Adipocyte (in vitro differentiated cells): ENCODE measurements around the gene ATF6.
"Not testable (repeated sequence)": the region's sequence is repeated elsewhere in the genome, so short reads cannot be mapped to it uniquely, and the experiment has no call there.

Source experiments
- DNase-seq: peaks from one replicate; pipeline ENCODE4 v3.0.0-alpha.2; 2015; ENCODE audit warnings: low read depth
- H3K27me3 ChIP-seq: replicated peaks from 2 replicates; pipeline ENCODE4 v1.7.0; 2013; ENCODE audit warnings: mild to moderate bottlenecking, low read length, moderate library complexity; ENCODE audit not compliant: control insufficient read depth, insufficient read depth
- H3K36me3 ChIP-seq: 2 replicates; pipeline ENCODE4 v1.7.0; 2013; ENCODE audit warnings: low read length, mild to moderate bottlenecking, moderate library complexity; ENCODE audit not compliant: control insufficient read depth, insufficient read depth, severe bottlenecking
- H3K4me1 ChIP-seq: 2 replicates; pipeline ENCODE4 v1.7.0; 2013; ENCODE audit warnings: mild to moderate bottlenecking, low read length, moderate library complexity; ENCODE audit not compliant: control insufficient read depth, insufficient read depth
- H3K4me3 ChIP-seq: 2 replicates; pipeline ENCODE4 v1.7.0; 2013; ENCODE audit warnings: mild to moderate bottlenecking, low read length, moderate library complexity
- H3K9ac ChIP-seq: 2 replicates; pipeline ENCODE4 v1.7.0; 2013; ENCODE audit warnings: mild to moderate bottlenecking, low read length, moderate library complexity
- H3K9me3 ChIP-seq: 2 replicates; pipeline ENCODE4 v1.7.0; 2013; ENCODE audit warnings: mild to moderate bottlenecking, low read length, moderate library complexity; ENCODE audit not compliant: control insufficient read depth

ATF6 gene, protein sequence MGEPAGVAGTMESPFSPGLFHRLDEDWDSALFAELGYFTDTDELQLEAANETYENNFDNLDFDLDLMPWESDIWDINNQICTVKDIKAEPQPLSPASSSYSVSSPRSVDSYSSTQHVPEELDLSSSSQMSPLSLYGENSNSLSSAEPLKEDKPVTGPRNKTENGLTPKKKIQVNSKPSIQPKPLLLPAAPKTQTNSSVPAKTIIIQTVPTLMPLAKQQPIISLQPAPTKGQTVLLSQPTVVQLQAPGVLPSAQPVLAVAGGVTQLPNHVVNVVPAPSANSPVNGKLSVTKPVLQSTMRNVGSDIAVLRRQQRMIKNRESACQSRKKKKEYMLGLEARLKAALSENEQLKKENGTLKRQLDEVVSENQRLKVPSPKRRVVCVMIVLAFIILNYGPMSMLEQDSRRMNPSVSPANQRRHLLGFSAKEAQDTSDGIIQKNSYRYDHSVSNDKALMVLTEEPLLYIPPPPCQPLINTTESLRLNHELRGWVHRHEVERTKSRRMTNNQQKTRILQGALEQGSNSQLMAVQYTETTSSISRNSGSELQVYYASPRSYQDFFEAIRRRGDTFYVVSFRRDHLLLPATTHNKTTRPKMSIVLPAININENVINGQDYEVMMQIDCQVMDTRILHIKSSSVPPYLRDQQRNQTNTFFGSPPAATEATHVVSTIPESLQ

GRCh38 chr1:161766102-161766981, at the start of gene ATF6:
TSS of gene ATF6 (plus strand) at chr1:161766320. CDS start at chr1:161766361, 41 bp downstream.
- H3K9ac ChIP-seq: peak within 1 kb of the TSS; percentile 91
- H3K9me3 ChIP-seq: no peaks in the 10 kb centered on the region
- H3K36me3 ChIP-seq: no peaks in the 10 kb centered on the region
- peaks cover 9% of the 10 kb centered on the region for H3K4me1 ChIP-seq
- peak within 1 kb of the TSS; percentile 98 for H3K4me3 ChIP-seq
- no peaks in the 10 kb centered on the region for H3K27me3 ChIP-seq
- DNase-seq: peak; percentile 96

DNA sequence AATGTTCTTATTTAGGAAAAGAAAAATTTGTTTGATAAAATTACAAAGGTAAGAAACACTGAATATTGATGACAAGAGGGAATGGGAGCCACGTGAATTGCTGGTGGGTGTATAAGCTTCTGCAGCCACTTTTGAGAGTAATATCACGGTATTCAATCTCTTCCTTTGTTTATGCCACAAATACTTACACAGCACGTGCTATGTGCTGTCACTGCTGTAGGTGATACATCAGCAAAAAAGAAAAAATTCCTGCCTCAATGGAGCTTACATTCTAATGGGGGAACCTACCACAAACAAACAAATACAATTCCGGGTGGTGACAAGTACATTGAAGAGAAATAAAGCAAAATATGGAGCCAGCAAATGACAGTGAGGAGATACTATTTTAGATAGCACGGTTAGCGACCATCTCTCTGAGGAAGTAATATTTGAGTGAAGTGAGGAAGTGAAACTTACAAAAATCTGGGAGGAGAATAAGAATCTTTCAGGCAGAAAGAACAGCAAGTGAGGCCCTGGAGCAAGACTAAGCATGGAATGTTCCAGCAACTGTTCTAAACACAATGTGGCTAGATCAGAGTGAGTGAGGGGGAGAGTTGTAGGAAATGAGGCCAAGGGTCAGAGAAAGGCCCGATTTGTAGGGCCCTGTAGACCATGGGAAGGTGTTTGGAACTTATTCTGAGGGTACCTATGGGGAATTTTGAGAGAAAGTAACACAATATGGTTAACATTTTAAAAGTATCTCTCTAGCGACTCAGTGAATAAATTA, 47.4 kb upstream of the ATF6 start:
- H3K27me3 ChIP-seq: no peaks in the 10 kb centered on the region
- no peak for DNase-seq
- H3K9me3 ChIP-seq: no peaks in the 10 kb centered on the region
- no peaks in the 10 kb centered on the region for H3K36me3 ChIP-seq
- peaks cover 9% of the 10 kb centered on the region for H3K4me1 ChIP-seq
- H3K4me3 ChIP-seq: no peak overlapping the region
- H3K9ac ChIP-seq: no peak overlapping the region

DNA sequence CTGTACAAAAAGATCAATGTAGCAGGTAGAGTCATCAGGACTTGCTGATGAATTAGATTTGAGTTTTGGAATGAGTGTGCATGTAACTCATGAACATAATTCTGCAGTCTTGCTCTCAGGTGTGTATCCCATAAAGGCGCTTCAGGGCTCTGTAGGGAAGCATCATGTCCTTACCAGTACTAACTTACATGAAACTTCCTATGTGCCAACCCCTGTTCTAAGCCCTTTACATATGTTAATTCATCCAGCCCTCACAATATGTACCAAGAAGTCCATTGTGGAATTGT, 46.9 kb upstream of the ATF6 start:
- H3K4me3 ChIP-seq: no peak overlapping the region
- H3K9me3 ChIP-seq: no peaks in the 10 kb centered on the region
- H3K36me3 ChIP-seq: no peaks in the 10 kb centered on the region
- H3K4me1 ChIP-seq: peaks cover 9% of the 10 kb centered on the region
- H3K9ac ChIP-seq: no peak overlapping the region
- no peak for DNase-seq
- H3K27me3 ChIP-seq: no peaks in the 10 kb centered on the region

GRCh38 chr1:161720422-161720821, 45.7 kb upstream of the ATF6 start:
- Histone ChIP-seq H3K9me3 (no peaks in the 10 kb centered on the region), H3K36me3 (no peaks in the 10 kb centered on the region), H3K27me3 (no peaks in the 10 kb centered on the region), H3K9ac (no peak overlapping the region), H3K4me3 (no peak overlapping the region), H3K4me1 (peaks cover 13% of the 10 kb centered on the region)
- DNase-seq: no peak

DNA sequence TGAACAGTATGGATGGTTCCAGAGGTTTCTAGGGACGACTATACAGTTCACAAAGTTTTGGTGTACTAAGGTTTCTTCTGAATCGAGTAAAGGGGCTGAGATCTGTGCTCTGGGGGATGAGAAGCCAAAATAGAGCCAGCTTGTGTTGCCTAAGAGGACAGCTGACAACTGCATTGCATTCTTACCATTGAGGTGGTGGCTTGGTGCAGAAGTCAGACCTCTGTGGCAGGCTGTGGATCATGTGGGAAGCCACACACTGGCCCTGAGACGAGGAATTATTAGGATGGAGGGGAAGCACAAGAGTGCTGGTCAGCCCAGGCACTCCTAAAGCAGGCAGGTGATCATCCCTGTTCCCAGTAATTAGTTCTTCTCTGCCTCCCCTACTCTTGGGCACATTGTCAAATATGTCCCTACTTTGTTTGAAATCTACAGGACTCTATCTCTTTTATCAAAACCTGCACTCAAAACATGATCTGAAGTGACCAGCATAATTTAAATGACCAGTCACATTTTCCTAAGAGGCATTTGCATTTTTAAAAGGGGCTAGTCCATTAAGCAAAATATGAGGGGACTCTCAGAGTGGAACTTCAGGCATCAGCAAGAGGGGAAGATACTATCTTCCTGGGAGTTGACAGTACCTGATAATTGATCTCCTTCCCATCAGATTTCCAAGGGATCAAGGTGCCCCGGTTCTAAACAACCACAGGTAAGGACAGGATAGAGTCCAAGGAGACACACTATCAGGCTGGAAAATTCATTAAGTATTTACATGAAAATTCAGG, 45.0 kb upstream of the ATF6 start, which contains the start of gene FCRLB:
Gene FCRLB (plus strand): TSS at position 589 of the 782 bp plus-strand sequence. CDS start 1,129 bp downstream, outside the sequence.
- Histone ChIP-seq H3K4me1 (peaks cover 16% of the 10 kb centered on the region), H3K9ac (no peak within 1 kb of the TSS), H3K9me3 (no peaks in the 10 kb centered on the region), H3K4me3 (no peak within 1 kb of the TSS), H3K36me3 (no peaks in the 10 kb centered on the region), H3K27me3 (no peaks in the 10 kb centered on the region)
- no peak for DNase-seq

DNA sequence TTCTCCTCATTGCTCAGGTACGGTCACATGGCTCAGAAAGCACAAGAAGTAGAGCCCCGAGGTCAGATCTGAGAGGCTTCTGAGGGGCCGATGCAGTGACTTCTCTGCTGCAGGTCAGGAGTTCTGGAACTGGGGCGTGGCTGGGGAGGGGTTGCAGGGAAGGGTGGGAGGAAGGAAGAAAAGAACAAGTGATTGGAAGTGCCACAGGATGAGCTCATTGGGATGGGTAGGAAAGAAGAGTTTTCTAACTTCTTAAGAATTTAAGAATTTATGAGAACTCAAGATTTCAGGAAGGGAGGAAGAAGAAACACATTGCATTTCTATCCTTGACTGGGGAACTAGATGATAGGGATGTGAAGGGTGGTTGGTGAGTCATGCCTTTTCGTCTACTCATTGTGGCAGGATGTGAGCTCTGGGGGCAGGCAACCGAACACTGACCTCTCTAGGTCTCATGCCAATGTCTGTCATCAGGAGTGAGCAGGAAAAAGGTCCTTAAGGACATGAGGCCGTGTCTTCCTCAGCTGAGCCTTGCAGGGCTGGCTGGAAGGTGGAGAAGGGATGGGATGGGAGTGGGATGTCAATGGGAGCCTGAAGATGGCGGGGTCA, 44.3 kb upstream of the ATF6 start:
- DNase-seq: peak; percentile 18
- Histone ChIP-seq H3K4me3 (no peak overlapping the region), H3K36me3 (no peaks in the 10 kb centered on the region), H3K9ac (no peak overlapping the region), H3K4me1 (peaks cover 16% of the 10 kb centered on the region), H3K9me3 (no peaks in the 10 kb centered on the region), H3K27me3 (no peaks in the 10 kb centered on the region)

DNA sequence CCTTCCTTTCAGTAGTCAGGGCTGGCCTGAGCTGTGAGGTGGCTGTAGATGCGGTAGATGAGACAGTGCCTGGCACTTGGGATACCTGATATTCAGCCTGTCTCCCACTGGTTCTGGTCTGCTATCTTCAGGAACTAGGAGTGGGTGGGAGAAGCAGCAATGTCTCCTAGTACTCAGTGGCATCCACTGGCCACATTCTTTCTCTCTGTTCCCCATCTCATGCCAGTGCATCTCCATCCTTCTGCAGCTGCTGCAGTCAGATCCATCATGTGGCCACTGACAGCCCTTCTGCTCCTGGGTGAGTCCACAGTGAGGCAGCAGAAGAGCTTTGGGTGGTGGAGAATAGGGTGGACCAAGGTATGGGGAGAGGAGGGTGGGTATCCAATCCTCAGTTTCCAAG, 43.7 kb upstream of the ATF6 start:
- no peak for DNase-seq
- no peak overlapping the region for H3K9ac ChIP-seq
- peaks cover 19% of the 10 kb centered on the region for H3K4me1 ChIP-seq
- H3K4me3 ChIP-seq: no peak overlapping the region
- no peaks in the 10 kb centered on the region for H3K9me3 ChIP-seq
- no peaks in the 10 kb centered on the region for H3K27me3 ChIP-seq
- H3K36me3 ChIP-seq: no peaks in the 10 kb centered on the region

GRCh38 chr1:161723459-161724141, 42.5 kb upstream of the ATF6 start:
- H3K9ac ChIP-seq: no peak overlapping the region
- no peak overlapping the region for H3K4me3 ChIP-seq
- no peaks in the 10 kb centered on the region for H3K27me3 ChIP-seq
- no peaks in the 10 kb centered on the region for H3K9me3 ChIP-seq
- no peaks in the 10 kb centered on the region for H3K36me3 ChIP-seq
- no peak for DNase-seq
- peaks cover 25% of the 10 kb centered on the region for H3K4me1 ChIP-seq

GRCh38 chr1:161725258-161725907, 40.7 kb upstream of the ATF6 start:
- Histone ChIP-seq H3K4me1 (peaks cover 25% of the 10 kb centered on the region), H3K4me3 (peak overlapping the region; percentile 83), H3K9ac (peak overlapping the region; percentile 87)
- not testable (repeated sequence) for H3K27me3 ChIP-seq, H3K9me3 ChIP-seq, DNase-seq, H3K36me3 ChIP-seq
